ENCODE data around the gene TRIM26.

TRIM26 gene

DNA sequence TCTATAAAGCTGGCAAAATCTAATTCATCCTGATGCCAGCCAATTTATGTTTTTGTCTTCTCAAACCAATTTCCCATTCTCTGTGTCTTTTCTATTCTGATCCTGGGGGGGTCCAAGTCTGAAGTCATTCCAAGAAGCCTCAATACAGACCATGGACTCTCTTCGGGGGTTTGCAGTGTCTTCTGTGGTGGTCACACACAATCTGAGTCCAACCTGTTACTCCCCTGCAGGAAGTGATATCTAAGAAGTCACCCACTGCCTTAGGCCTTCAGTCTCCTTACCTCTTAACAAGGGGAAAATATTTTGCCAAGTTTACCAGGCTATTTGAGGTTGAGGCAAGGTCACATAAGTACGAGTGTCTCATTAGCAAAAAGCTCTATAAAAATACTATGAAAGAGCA, 1.9 kb downstream of the TRIM26 start:
- DNase-seq (ENCODE audit: low read depth) = no peak

DNA sequence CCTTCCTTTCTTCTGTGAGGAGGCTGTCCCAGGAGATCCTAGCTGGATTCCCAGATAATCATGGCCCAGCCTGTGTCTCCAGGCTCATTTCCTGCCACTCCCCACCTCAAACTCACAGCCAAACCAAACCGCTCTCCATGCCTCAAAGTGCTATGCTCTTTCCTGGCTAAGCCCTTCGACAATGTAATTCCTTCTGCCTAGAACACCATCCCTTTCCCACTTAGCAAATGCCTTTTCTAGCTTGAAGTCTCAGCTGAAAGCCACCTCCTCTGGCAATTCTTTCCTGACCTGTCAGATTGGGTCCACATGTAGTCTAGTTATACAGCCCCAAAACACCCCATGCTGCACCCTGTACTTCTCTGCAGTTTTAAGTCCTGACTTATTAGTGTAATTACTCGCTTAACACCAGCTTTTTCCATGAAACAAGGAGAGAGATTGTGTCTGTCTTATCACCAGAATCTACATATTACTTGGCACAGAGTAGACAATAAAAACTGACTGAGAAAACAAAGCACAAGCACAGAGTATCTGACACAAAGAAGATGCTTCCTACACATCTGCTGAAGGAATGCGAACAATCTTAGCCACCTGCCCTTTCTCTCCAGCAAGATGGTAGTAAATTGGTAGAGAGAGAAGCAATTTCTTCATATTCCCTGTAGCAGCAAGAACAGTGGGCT, 5.4 kb downstream of the TRIM26 start:
- no peak for DNase-seq (ENCODE audit: low read depth)

DNA sequence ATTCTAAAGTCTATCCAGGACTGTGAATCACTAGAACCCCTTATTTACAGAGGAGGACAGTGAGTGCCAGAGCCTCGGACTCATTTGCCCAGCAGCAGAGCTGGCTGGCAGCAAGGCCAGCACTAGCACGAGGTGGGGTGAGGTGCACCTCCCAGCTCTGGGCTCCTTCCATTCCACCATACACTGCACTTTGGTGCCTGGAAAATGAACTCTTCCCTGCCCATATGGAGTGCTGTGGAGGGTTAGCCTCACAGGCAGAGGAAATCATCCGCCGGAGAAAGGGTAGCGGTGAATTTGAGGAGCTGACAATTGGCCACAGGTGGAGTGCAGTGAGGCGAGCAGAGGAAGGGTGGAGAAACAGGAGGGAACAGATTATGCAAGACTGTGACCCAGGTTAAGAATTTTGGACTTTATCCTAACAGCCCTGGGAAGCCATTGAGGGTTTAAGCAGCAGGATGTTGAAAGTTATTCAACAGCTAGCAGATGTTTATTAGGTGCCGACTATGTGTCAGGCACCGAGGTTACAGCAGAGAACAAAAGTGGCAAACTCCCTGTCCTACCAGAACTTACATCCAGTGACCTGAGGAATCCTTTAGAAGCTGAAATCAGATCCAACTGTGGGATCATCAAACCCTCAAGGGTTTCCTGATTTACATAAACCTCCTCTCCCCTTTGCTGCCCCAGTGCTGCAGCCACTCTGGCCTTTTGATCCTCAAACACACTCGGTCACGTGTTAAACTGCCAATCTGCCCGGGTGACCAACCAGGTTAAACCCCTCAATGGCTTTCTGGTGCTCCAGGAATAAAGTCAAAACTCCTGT, 6.2 kb downstream of the TRIM26 start:
- peak; percentile 40 for DNase-seq (ENCODE audit: low read depth)

DNA sequence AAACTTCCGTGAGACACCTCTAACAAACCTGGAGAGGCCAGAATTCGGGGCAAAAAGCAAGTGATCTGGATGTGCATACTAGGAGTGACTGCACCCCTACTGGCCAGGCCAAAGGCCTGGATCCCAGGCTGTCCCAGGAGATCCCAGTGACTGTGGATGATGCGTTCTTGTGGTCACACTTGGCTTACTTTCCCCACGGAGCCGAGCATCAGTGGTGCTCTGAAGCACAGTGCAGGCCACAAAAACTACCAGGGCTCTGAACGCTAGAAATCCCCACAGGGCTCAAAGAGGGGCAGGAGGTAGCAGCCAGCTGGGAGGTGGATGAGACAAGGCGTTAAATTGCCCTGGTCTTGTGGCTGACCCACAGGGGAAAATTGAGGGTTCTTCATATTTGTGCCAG, 7.1 kb downstream of the TRIM26 start:
- DNase-seq (ENCODE audit: low read depth) = no peak

DNA sequence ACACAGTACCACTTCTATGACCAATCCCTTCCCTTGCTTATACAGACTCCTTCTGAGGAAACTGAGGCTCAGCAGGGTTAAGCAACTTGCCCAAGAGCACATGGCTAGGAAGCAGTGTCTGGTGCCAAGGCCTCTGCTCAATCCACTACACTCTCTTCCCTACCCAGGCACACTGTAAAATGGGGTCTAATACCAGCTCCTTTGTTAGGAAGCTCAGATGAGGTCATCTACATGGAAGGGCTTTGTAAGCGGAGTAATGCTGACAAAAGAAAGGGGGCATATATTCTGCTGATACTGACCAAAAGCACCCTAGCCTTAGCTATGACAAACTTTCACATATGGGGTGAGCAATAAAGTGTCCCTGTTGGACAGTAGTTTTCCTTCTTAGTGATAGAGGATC, 9.1 kb downstream of the TRIM26 start:
- no peak for DNase-seq (ENCODE audit: low read depth)

DNA sequence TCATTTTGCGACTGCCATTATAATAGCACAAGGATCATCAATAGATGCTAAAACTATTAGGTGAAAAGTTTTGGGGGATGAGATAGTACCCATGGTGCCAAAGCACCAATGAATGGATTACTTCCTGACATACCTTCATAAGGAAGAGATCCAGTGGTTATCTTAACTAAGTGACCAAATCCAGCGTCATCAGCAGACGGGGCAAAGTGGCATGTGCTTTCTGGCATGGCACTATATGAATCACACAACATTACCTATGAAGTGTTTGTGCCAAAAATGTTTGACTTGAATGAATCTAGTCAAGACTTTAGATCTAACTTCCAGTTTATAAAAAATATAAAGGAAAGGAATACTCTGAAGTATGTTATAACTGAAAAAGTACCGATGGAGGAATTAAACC, 10.8 kb downstream of the TRIM26 start:
- DNase-seq (ENCODE audit: low read depth) = no peak

DNA sequence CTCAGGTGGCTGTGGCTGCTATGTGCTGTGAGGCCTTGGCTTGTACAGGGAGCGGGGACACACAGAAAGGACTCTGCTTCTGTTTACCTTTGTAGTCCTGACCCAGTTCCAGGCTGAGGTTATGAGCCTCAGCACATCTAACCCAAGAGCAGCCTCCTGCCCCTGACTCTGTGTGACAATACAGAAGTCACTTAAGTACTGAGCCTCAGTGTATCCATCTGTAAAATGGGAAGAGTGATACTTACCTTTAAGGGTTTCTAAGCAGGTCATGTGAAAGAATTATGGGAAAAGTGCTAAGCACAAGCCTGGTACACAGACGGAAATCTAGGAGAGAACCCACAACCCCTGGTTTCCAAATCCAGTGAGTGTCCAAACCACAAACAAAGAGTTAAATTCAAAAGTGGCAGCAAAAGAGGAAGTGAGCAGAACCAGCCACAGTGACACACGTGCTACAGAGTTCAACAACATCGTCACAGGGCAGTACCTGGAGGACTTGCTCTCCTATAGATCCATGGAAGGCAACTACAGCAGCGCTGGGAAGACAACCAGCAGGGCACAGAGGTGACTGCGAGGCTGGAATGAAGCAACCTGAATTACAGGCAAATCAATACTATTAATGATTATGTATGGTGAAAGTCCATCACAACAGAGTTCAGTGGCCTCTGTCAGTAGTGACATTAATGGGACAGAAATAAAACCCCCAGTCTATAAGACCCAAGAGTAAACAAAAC, 12.5 kb downstream of the TRIM26 start:
- DNase-seq (ENCODE audit: low read depth) = no peak

DNA sequence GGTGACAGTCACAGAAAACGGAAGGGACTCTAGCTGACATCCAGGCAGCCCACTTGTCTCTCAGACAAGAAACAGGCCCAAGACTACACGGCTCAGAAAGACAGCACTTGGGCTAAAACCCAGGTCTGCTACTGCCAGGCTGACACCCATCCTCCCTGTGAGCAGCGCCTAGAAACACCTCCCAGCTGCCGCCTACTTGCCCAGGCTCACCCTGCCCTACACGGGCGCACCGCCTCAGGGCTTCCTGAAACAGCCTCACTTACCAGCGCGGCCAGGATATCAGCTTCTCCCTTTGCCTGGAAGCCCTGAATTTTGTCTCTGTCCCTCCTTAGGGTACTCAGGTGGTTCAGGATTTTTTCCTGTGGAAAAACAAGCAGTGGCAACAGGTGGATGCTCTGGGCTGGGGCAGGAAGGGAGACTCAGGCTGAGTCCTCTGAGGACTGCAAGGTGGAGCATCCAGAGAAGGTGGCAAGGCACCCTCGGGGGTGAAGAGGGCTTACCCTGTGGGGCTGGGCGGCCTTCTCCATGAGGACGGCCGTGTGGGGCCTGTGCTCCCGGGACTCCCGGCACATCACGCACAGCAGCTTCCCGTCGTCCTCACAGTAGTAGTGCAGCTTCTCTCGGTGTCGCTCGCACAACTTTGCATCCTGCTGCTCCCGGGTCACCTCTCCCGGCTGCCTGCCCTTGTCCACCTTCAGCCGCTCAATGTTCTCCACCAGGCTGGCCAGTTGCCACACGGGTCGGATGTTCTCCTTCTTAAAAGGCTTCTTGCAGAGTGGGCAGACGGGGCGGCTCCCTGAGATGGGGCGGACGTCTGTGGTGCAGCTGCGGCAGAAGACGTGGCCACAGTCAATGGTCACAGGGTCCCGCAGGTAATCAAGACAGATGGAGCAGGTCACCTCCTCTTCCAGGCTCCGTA, 14.8 kb downstream of the TRIM26 start:
- no peak for DNase-seq (ENCODE audit: low read depth)

DNA sequence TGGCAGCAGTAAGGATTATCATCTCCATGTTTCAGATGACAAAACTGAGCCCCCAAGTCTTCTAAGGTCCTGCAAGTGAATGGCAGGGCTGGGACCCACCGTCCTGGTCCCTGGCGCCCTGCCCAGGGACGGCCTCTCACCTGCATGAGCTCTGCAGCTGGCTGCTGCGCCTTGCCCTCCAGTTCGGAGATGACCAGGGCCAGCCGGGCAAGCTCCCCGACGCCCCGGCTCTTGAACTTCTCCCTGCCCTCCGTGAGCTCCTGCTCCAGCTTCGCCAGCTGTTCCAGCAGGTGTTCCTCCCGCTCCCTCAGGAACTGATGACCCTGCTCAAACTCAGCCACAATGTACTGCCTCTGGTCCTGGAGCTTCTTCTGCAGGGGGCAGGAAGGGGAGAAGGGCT, 16.8 kb downstream of the TRIM26 start:
- DNase-seq (ENCODE audit: low read depth) = no peak

DNA sequence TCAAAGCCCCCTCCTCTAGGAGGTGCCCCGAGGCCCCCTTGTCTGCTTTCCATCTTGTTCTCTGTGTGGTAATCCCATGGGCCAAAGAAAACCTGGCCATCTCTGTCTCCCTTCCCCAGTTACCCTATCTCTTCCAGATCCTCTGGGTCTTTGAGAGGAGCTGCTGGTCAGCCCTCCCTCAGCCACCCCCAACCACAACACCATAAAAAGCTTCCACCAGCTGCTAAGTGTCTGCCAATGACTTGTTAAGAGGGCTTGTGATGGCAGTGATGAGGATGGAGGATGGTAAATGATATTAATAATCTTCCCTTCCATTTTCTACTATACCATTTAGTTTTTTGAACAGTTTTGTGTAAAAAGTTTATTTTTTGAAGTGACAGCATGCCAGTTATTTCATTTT, 17.3 kb downstream of the TRIM26 start:
- no peak for DNase-seq (ENCODE audit: low read depth)

DNA sequence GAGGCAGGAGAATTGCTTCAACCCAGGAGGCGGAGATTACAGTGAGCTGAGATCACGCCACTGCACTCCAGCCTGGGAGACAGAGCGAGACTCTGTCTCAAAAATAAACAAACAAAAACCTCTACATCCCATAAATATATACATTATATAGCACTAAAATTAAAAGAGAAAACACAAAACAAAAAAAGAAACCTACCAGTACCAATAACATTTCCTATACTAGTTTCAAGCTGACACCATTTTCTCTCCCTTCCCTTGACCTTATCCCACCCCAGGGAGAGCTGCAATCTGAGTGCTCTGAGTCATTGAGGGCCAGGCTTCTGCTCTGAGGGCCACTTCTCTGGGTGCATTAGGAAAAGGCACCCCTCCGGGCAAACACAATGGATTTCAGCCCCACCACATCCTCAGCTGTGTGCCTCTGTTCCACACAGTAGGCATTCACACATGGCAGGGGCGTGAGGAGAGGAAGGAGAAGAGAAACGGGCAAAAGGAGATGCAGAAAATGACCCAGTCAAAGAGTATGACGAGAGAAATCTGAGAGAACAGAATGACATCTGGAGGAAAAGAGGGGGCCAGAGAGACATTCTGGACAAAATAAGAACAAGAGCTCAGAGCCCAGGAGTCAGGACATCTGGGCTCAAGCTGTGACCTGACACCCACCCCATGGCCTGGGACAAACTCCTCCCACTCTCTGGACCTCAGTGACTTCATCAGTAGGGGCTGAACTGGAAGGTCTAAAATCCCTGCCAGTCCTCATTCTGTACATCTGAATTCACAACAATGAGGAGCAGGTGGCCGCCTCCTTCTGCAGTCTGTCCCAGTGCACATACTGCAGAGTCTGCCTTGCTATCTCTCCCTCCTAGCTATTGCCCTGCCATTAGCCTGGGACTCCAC, 18.2 kb downstream of the TRIM26 start:
- no peak for DNase-seq (ENCODE audit: low read depth)

DNA sequence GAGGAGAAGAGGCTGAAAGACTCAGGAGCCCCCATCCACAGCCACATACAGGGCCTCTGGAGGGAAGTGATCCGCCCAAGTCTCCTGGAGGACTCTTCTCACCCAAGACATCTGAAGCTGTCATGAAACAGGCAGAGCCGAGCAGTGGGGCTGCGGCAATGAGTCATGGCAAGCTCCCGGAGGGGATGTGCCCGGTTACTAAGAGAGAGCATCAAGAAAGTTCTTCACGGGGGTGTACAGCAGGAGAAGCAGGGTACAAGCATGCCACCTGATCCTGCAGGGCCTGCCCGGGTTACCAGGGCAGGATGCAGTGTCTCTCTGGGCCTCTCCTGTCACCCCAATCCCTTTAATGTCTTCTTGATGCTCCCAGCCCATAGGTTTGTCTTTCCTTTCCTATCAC, 21.1 kb downstream of the TRIM26 start:
- no peak for DNase-seq (ENCODE audit: low read depth)

DNA sequence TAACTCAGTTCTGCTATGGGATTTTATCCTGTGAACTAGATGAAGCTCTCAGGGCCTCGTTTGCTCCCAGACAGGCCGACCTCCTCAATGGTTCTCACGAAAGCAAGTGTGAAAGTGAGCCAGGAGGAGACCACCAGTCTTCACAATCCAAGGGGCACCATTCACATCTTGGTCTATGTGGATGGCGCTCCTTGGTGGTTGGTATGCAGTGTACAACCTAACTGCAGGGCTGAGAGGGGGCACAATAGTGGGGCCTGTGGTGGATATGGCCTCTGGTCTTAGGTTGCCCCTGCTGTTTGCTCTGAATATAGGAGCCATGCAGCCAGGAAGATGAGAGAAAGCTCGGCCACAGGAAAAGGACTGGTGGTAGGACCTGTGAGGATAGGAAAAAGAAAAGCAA, 24.7 kb downstream of the TRIM26 start:
- DNase-seq (ENCODE audit: low read depth) = no peak

DNA sequence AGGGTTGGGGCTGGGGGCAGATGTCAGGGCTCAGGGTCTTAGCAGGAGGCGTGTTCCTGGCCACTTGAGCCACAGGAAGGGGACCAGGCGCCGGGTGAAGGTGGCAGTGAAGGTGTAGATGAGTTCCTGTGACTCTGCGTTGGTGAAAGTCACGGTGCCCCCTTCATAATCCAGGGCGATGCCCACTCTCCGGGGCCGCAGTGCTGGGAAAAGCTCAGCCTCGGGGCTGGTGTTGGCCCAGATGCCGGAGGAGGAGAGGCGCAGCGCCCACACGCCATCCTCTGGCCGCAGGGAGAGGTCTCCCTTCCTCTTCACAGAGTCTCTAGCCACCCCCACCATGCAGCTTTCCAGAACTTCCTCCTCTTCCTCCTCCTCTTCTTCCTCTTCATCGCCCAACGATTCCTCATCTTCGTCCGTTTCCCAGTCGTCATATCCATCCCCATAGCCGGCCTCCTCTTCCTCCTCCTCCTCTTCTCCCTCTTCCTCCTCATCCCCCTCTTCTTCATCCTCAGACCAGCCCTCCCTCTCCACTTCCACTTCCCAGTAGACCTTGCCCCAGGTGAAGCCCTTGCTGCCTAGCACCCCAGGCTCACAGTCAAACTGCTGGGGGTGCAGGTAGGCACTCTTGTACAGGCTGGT, 27.2 kb downstream of the TRIM26 start:
- no peak for DNase-seq (ENCODE audit: low read depth)

DNA sequence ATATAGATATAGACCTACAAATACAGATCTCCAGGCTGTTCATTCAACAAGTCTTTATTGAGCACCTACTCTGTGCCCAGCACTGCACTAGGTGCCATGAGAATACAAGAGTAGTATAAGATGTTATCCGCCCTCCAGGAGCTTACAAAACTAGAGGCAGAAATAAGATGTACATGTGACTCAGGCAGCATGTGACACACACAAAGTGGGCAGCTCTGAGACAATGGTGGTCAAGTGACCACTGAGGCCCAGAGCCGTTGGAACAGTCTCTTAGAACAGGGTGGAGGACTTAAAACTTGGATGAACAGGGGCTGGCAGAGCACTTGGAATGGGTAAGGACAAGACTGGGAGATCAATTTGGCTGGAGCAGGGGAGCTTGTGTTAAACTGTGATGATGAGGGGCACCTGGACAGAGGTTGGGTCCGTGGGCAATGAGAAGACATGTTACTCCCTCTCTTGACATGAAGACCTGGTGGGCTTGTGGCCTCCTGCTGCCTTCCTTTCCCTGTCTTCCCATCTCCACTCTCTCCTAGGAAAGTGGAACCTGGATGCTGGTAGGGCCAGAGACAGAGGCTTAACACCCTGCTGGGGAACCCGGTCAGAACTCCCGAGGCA, 28.7 kb downstream of the TRIM26 start:
- no peak for DNase-seq (ENCODE audit: low read depth)

DNA sequence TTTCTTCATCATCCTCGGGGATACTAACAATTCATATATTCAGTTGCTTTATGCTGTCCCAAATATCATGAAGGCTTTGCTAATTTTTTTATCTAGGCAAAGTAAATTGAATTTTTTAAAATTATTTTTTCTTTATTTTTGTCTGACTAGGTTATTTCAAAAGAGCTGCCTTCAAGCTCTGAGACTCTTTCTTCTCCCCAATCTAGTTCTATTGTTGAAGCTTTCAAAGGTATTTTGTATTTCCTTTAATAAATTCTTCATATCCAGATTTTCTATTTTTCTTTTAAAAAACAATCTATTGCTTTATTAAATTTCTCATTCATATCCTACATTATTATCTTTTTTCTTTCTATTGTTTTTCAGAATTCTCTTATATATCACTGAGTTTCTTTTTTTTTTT, 33.1 kb downstream of the TRIM26 start:
- DNase-seq (ENCODE audit: low read depth) = no peak

DNA sequence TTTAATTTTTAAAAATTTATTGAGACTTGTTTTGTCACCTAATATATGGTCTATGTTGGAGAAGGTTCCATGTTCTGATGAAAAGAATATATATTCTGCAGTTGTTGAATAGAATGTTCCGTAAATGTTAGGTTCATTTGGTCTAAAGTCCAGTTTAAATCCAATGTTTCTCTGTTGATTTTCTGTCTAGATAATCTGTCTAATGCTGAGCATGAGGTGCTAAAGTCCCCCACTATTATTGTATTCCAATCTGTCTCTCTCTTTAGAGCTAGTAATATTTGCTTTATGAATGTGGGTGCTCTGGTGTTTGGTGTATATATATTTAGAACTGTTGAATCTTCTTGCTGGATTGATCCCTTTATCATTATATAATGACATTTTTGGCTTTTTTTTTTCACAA, 34.4 kb downstream of the TRIM26 start:
- DNase-seq (ENCODE audit: low read depth) = no peak

DNA sequence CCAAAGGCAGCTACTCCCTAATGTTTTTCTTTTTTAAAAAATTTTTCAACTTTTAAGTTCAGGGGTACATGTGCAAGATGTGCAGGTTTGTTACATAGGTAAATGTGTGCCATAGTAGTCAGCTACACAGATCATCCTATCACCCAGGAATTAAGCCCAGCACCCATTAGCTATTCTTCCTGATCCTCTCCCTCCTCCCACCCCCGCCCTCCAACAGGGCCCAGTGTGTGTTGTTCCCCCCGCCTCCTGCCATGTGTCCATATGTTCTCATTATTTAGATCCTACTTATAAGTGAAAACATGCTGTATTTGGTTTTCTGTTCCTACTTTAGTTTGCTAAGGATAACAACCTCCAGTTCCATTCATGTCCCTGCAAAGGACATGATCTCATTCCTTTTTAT, 37.4 kb downstream of the TRIM26 start:
- no peak for DNase-seq (ENCODE audit: low read depth)

DNA sequence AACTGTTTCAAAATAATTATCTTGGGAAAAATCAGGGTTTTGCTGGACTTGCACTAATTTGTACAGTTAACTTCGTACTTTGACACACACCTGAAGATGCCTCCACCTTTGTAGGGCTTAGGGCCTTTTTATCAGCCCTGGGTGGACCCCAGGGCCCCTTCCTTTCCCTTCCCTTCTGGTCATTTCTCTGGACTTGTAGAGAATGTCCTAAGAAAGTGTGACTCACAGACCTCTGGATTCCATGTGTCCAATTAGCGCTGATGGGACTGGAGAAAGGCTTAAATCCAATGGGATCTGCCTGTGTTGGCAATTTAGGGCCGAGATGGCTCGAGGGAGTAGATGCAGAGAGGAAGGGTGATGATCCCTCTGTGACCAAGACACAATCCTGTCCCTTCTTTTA, 40.5 kb downstream of the TRIM26 start:
- no peak for DNase-seq (ENCODE audit: low read depth)

Measured in fibroblast of gingiva (primary cell).